HL-60 (cell line): ENCODE results near the gene FLT4.

Experiments used
- DNase-seq, 2 experiments: peaks; one replicate each; pipeline ENCODE4 v3.0.0-alpha.2; 2010 to 2020; ENCODE audit warnings: low read depth in 1 of 2, low spot score in 1 of 2
- H3K27ac ChIP-seq: fragments of 250-450 bp; sonication (Bioruptor Pico); replicated peaks from 2 replicates; pipeline ENCODE4 v1.5.1; 2020; ENCODE audit warnings: mild to moderate bottlenecking, moderate library complexity
- H3K27me3 ChIP-seq: fragments of 250-450 bp; sonication (Bioruptor Pico); 2 replicates; pipeline ENCODE4 v1.5.1; 2021; ENCODE audit warnings: mild to moderate bottlenecking, moderate library complexity; ENCODE audit not compliant: insufficient read depth, poor library complexity, severe bottlenecking
- H3K4me3 ChIP-seq: replicated peaks from 2 replicates; pipeline ENCODE4 v1.5.1; 2011; ENCODE audit warnings: mild to moderate bottlenecking, control low read depth, low read length; ENCODE audit not compliant: insufficient read depth
- GABPA ChIP-seq: IDR thresholded peaks from 2 replicates; pipeline ENCODE4 v1.6.1; 2012; ENCODE audit warnings: low read depth
- POLR2AphosphoS5 ChIP-seq: IDR thresholded peaks from 2 replicates; pipeline ENCODE4 v1.6.1; 2012; ENCODE audit warnings: low read depth
- SPI1 ChIP-seq: IDR thresholded peaks from 2 replicates; pipeline ENCODE4 v1.6.1; 2012; ENCODE audit warnings: low read depth, mild to moderate bottlenecking, borderline replicate concordance
- TF ChIP-seq, protein P1 (sequence below): IDR thresholded peaks from 2 replicates; pipeline ENCODE4 v1.6.1; 2012; ENCODE audit warnings: low read depth; ENCODE audit not compliant: insufficient replicate concordance
- TF ChIP-seq, protein P2 (sequence below): IDR thresholded peaks from one replicate; pipeline ENCODE4 v1.5.1; 2011; ENCODE audit warnings: low read length, control low read depth, inconsistent platforms; ENCODE audit not compliant: insufficient read depth

Gene FLT4

DNA sequence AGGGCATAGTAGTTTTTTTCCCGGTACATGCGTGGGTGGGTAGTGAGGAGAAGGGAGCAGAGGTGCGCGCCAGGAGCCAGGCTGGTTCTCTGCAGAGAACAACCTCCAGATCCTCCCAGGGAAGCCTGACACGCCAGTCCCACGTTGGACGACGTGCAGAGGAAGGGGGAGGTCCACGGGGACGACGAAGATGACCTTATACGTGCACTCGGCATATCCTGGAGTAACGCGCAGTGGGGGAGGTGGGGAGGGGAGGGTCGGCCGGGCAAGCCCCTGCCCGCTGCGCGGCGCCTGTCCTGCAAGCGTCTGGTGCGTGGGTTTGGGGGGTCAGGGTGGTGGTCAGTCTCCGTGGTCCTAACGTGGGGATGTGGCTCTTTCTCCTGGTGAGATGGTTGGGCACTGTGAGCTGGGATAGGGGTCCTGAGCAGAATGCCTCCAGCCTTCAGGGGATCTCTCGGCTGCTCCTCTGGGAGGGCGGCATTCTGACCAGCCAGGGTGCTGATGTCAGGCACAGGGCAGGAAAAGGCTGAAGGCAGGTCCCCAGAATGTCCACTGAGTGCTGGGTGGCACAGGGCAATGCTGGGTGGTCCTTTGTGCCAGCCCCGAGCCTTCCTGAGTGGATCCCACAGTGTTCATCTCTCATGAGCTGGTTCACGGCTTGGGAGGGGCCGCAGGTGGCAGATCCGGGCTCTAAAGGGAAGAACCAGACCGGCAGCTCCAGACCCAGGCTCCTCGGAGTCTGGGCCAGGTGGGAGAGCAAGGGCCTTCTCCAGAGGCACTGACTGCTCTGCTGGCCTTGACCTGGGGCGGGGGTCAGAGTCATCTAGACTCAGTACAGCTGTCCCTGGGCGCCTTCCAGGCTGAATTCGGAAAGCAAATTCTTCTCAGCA lies 47.6 kb downstream of the FLT4 start:
- TF ChIP-seq, protein P1, sequence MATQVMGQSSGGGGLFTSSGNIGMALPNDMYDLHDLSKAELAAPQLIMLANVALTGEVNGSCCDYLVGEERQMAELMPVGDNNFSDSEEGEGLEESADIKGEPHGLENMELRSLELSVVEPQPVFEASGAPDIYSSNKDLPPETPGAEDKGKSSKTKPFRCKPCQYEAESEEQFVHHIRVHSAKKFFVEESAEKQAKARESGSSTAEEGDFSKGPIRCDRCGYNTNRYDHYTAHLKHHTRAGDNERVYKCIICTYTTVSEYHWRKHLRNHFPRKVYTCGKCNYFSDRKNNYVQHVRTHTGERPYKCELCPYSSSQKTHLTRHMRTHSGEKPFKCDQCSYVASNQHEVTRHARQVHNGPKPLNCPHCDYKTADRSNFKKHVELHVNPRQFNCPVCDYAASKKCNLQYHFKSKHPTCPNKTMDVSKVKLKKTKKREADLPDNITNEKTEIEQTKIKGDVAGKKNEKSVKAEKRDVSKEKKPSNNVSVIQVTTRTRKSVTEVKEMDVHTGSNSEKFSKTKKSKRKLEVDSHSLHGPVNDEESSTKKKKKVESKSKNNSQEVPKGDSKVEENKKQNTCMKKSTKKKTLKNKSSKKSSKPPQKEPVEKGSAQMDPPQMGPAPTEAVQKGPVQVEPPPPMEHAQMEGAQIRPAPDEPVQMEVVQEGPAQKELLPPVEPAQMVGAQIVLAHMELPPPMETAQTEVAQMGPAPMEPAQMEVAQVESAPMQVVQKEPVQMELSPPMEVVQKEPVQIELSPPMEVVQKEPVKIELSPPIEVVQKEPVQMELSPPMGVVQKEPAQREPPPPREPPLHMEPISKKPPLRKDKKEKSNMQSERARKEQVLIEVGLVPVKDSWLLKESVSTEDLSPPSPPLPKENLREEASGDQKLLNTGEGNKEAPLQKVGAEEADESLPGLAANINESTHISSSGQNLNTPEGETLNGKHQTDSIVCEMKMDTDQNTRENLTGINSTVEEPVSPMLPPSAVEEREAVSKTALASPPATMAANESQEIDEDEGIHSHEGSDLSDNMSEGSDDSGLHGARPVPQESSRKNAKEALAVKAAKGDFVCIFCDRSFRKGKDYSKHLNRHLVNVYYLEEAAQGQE, result no peak
- TF ChIP-seq GABPA (no peak), SPI1 (no peak), POLR2AphosphoS5 (no peak)
- TF ChIP-seq, protein P2, sequence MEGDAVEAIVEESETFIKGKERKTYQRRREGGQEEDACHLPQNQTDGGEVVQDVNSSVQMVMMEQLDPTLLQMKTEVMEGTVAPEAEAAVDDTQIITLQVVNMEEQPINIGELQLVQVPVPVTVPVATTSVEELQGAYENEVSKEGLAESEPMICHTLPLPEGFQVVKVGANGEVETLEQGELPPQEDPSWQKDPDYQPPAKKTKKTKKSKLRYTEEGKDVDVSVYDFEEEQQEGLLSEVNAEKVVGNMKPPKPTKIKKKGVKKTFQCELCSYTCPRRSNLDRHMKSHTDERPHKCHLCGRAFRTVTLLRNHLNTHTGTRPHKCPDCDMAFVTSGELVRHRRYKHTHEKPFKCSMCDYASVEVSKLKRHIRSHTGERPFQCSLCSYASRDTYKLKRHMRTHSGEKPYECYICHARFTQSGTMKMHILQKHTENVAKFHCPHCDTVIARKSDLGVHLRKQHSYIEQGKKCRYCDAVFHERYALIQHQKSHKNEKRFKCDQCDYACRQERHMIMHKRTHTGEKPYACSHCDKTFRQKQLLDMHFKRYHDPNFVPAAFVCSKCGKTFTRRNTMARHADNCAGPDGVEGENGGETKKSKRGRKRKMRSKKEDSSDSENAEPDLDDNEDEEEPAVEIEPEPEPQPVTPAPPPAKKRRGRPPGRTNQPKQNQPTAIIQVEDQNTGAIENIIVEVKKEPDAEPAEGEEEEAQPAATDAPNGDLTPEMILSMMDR, result no peak
- no peak overlapping the region for H3K4me3 ChIP-seq
- DNase-seq, result no peak
- no peak overlapping the region for H3K27ac ChIP-seq
- no peaks in the 10 kb centered on the region for H3K27me3 ChIP-seq

DNA sequence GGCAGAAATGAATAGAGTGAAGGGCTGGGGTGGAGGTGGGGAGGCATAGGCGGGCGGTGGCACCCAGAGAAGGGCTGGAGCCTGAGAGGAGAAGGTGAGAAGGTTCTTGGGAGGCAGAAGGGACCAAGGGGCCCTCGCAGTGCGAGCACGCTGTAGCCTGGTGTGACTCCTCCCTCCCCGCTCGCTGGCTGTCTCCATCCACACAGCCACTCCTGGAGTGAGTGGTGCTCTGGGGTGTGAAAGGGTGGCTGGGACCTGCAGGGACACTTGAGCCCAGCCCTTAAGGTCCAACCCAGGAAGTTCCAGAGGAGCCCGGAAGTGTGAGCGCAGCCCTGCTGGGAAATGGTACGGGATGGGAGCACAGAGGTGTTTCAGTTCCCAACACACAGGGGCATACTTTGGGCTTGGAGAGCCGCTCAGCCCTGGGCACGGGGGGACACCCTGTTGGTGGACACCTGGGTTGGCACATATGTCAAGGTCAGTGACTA lies 48.8 kb downstream of the FLT4 start:
- H3K4me3 ChIP-seq, result no peak overlapping the region
- TF ChIP-seq, protein P1, result no peak
- no peak for TF ChIP-seq POLR2AphosphoS5
- TF ChIP-seq, protein P2, result no peak
- no peak for TF ChIP-seq SPI1
- TF ChIP-seq GABPA, result no peak
- no peak for DNase-seq
- H3K27me3 ChIP-seq, result no peaks in the 10 kb centered on the region
- H3K27ac ChIP-seq, result no peak overlapping the region

DNA sequence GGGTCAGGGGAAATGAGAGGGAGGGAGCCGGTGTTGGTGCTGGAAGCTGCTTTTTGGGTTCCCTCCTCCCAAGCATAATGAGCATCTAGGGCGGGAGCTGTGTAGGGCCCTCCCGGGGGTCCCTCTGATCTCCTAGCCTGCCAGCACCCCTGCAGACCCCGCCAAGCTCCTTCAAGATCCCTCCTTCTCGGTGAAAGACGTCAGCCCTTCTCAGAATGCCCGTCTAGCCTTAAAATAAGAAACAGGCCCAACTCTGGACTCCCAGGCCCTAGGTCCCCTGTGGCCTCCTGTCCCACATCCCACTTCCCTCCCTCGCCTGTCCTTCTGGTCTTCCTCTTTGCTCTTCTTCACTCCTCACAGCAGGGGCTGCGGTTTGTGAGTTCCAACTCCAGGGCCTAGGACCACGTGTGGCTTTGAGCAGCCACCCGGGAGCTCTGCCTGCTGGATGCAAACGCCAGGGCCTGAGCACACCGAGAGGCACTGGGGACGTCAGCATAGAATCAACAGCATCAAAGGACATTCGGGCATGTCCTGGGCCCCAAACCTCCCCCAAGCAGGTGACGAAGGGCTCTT lies 49.3 kb downstream of the FLT4 start:
- no peak overlapping the region for H3K4me3 ChIP-seq
- no peak for TF ChIP-seq GABPA
- TF ChIP-seq SPI1, result peak; percentile 54; the same call in 1 of the 2 replicates
- TF ChIP-seq, protein P1, result no peak
- TF ChIP-seq, protein P2, result no peak
- no peak for TF ChIP-seq POLR2AphosphoS5
- H3K27ac ChIP-seq, result no peak overlapping the region
- peak in 1 of 2 experiments; percentile 37 for DNase-seq
- no peaks in the 10 kb centered on the region for H3K27me3 ChIP-seq
